GM21515 (cell line): Measurements from ENCODE around the gene HNRNPU.
"Not testable (repeated sequence)": the region's sequence is repeated elsewhere in the genome, so short reads cannot be mapped to it uniquely, and the experiment has no call there.

ENCODE experiments used
- ATAC-seq: cut with Tn5 transposase; IDR thresholded peaks from one replicate; pipeline ENCODE4 v1.9.1; 2021; ENCODE audit not compliant: unreplicated experiment

Gene HNRNPU

GRCh38 chr1:244840219-244840794 lies 24.0 kb downstream of the HNRNPU start:
- ATAC-seq, result no peak

GRCh38 chr1:244839656-244840055 lies 24.7 kb downstream of the HNRNPU start:
- ATAC-seq, result no peak

- ATAC-seq, result no peak
Measured at GRCh38 chr1:244837597-244838258, 26.6 kb downstream of the HNRNPU start.

- ATAC-seq, result no peak
Measured at GRCh38 chr1:244836584-244836983, 27.8 kb downstream of the HNRNPU start.

- no peak for ATAC-seq
Measured at GRCh38 chr1:244836135-244836521, 28.2 kb downstream of the HNRNPU start.

- ATAC-seq, result peak; percentile 59
Measured at GRCh38 chr1:244835276-244836134, 28.8 kb downstream of the HNRNPU start, which contains the start of gene COX20. COX20 (plus strand) TSS chr1:244835658; CDS start chr1:244835715, 57 bp downstream.

GRCh38 chr1:244834543-244835275 lies 29.6 kb downstream of the HNRNPU start:
- peak; percentile 67 for ATAC-seq

- peak; percentile 12 for ATAC-seq
Measured at GRCh38 chr1:244833734-244834542, 30.4 kb downstream of the HNRNPU start.

GRCh38 chr1:244833260-244833659 lies 31.1 kb downstream of the HNRNPU start:
- not testable (repeated sequence) for ATAC-seq

GRCh38 chr1:244830639-244831038 lies 33.7 kb downstream of the HNRNPU start:
- ATAC-seq, result no peak

GRCh38 chr1:244826712-244827111 lies 37.6 kb downstream of the HNRNPU start:
- ATAC-seq, result no peak

- ATAC-seq, result no peak
Measured at GRCh38 chr1:244822878-244823277, 41.5 kb downstream of the HNRNPU start.

- ATAC-seq, result no peak
Measured at GRCh38 chr1:244821134-244821533, 43.2 kb downstream of the HNRNPU start.

GRCh38 chr1:244820131-244820530 lies 44.2 kb downstream of the HNRNPU start:
- ATAC-seq, result no peak

- ATAC-seq, result no peak
Measured at GRCh38 chr1:244817415-244817894, 46.9 kb downstream of the HNRNPU start.

GRCh38 chr1:244815600-244816099 lies 48.7 kb downstream of the HNRNPU start:
- no peak for ATAC-seq

GRCh38 chr1:244813327-244813726 lies 51.0 kb downstream of the HNRNPU start:
- no peak for ATAC-seq

- no peak for ATAC-seq
Measured at GRCh38 chr1:244810221-244810620, 54.1 kb downstream of the HNRNPU start.

GRCh38 chr1:244807138-244807537 lies 57.2 kb downstream of the HNRNPU start:
- no peak for ATAC-seq

GRCh38 chr1:244804841-244805240 lies 59.5 kb downstream of the HNRNPU start:
- no peak for ATAC-seq
